ENCODE results near the gene EMC1.

GRCh38 chr1:19219451-19219850 lies 31.9 kb downstream of the EMC1 start:
- TF ChIP-seq CTCF (IDR thresholded peaks at IDR 0.05; ENCODE audit: low read depth, low read length, poor library complexity, severe bottlenecking) (no peak), EZH2phosphoT487 (IDR thresholded peaks at IDR 0.05; ENCODE audit: borderline replicate concordance, low read length) (no peak)

Measured in DOHH2 (cell line).